ENCODE results near the gene PGLYRP3.
"Not testable (repeated sequence)": the region's sequence is repeated elsewhere in the genome, so short reads cannot be mapped to it uniquely, and the experiment has no call there.

Gene PGLYRP3

DNA sequence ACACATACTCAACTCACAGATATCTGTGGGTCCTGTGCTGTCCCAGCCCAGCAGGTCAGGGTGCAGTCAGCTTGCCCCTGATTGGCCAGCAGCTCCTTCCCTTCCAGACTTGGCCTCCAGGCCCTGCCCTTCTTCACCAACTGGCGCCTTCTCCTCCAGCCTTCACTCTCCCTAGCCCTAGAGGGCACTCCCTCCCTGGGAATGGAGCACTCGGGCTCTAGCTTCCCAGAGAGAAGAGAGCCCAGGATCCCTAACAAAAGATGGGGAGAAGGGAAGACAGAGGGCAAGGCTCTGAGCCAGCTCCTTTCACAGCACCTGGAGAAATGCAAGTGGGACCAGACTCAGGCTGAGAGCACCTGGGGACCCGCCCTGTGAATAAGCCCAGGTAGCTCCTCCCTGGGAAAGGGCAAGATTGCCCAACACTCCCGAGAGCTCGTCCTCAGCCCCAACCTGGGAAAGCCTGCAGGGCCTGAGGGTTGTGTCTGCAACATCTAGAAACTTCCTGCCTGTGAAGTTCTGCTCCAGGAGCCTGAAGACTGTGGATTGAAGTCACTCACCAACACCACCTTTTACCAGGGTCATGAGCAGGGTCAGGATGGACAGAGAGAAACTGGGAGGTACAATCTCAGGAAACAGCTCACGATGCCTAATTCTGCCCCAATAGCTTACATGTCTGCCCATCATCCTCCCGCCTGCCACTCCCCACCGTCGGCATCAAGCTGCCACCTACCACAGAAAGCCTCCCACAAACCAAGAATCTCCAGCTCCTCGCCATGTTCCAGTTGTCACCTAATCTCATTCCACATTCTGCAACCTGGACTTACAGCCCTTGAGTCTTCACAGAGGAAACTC, 36.0 kb upstream of the PGLYRP3 start, which contains the start of gene PGLYRP4:
Gene PGLYRP4, minus strand, starts transcription at position 331 of the 852 bp plus-strand sequence. CDS start 909 bp downstream, outside the sequence.
- no peak for FAIRE-seq

DNA sequence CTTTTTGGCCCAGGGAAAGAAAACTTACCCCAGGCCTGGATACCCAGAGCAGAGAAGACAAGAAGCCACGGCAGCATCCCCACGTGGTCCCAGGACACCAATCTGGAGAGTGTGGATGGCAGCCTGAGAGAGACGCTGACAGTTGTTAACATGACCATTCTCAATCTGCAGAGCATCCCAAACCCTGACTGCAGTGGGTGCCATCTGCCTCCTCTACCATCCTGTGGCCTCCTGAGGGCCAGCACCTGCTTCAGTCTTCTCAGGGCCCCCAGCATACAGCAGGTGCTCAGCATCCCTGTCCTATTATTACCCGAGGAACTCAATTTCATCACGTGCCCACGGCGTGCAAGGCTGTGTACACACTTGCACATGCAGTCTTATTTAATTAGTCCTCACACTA, 35.1 kb upstream of the PGLYRP3 start:
- no peak for FAIRE-seq

DNA sequence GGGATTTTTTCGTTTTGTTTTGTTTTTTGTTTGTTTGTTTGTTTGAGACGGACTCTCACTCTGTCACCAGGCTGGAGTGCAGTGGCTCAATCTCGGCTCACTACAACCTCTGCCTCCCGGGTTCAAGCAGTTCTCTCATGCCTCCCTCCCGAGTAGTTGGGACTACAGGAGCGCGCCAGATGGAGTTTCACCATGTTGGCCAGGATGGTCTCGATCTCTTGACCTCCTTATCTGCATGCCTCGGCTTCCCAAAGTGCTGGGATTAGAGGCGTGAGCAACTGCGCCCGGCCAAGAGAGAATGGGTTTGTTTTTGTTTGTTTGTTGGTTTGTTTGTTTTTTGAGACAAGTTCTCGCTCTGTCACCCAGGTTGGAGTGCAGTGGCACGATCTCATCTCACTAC, 34.3 kb upstream of the PGLYRP3 start:
- FAIRE-seq = not testable (repeated sequence)

DNA sequence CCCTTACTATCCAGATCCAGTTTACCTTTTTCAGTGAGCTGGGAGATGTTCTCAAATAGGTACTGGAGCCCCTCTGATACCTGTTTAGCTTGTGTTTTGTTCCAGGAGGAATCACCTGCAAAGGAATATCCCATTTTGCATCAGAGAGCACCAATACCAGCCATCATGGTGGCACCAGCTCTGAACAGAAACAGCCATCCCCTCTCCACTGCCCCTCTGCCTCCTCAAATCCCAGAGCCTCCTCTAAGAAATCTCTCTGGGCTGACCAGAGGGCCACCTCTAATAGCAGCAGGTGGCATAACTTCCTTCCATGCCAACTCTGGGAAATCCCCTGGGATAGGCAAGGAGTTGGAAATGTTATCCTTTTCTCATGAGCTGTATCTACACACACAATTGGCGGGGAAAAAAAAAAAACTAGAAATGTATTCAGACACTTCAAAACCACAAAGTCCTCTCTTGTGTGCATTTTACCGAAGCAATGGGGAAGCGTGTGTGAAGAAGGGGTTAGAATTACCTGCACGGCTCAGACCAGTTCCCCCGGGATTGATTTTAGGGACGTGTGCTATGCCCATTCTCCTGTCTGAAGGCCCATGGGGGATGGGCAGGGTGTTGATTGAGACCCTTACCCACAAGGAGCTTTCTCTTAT, 33.4 kb upstream of the PGLYRP3 start:
- FAIRE-seq = no peak

DNA sequence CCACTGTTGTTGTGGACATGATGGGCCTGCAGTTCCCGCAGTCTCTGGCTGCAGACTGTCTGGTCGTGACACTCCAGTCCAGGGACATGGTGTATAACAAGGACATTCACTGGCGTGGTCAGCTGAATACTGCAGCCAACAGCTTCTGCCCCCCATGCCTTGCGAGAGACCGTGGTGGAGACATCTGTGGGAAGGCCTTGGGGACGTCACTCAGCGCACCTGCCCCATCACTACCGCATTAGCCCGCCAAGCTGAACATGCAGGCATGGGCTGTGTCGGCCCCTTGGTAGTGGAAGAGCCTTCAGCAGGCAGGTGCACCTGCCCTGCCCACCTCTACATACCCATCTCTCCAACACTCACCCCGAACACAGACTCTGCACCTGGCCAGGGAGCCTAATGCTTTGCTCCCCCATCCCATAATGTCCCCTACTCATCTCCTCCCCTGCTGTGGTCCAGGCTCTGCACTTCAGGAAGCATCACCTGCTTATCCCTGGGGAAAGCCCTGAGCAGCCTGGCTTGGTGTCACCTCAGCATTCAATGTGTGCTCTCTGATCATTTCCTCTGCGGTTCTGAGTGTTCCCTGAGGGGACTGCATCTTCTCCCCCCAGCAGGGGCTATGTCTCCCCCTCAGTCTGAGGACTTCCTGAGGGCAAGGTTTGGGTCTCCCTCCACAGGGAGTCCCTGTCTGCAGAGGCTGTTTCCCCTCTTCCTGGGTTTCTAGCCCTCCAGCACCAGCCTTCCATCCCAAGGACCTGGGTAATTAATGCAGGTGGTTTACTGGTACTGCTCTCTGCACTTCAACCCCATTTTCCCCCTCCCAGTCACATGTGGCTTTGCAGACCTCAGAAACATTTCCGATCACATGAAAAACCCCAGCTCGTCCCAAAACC, 32.7 kb upstream of the PGLYRP3 start:
- FAIRE-seq = no peak

DNA sequence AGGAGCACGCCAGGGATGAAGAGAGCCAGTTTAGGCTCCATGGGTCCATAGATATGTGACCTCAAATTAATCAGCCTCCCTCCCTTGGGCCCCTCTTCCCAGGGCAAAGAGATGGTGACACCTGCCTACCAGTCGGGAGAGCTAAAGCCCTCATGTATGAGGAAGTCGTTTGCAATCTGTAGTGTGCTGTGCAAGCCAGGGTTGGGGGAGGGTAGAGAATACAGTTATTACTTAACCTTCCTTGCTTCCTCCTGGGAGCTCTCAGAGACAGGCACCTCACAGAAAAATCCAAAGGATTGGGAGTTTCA, 31.9 kb upstream of the PGLYRP3 start:
- FAIRE-seq = no peak

DNA sequence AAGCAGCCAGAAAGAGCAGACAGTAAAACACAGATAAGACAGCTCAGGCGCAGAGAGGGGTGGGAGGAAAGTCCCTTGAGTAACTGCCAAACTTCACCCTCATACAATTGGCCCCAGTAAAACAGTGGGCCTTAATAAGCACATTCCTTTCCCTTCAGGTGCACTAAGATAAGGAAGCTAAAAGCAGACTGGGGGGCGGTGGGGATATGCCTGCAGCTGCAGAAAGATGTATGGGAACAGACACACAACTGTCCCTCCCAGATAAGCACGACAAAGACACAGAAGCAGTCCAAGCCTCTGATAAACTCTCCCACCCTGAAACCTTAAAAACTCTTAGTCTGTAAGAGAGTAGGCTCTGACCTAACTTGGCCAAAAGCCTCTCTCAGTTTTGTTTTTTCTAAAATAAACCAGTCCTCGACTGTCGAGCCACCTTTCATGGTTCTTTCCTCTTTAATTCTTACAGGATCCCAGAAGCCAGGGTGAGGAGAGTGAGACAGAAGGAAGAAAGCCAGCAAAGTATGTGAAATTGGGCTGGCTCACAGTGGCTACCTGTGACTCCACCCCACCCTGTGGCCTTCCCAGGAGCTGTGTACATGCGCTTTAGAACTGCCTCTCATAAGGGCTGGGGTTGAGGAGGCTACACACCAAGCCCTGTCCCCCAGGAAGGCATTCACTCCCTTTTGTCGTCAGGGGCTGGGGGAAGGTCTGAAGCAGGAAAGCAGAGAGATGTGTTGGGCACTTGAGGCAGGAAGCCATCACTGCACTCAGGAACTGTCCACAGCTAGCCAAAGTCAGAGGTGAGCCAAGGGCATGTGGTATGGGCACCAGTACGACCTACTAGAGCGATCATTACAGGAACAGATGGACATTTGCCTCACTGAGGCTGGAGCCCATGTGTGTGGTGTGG, 31.3 kb upstream of the PGLYRP3 start:
- no peak for FAIRE-seq

DNA sequence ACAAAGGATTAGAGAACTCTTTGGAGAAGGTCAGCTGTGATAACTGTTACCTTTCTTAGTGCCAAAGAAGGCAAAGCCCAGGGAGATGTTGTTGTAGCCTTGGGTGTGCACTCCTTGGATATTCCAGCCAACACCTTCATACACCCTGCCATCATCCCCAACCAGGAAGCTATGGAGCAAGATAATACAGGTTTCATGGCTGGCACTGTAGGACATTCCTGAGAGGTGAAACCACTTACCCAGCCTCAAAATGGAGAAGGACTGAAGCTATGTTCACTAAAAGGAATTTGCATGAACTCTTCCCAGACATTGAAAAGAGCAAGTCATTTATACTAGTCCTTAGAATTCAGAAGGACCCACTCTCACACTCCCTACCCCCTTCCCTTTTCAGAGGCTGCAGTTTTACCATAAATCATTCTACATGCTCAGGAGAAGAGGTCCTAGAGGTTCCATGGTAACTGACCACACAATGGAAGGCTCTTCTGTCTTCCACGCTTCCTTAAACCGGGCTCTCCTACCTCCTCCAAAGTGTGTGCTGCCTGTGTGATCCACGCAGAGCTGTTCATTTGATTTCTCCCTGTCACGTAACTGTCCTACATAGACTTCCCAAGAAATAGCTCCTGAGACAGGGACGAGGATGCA, 30.4 kb upstream of the PGLYRP3 start:
- FAIRE-seq = no peak

DNA sequence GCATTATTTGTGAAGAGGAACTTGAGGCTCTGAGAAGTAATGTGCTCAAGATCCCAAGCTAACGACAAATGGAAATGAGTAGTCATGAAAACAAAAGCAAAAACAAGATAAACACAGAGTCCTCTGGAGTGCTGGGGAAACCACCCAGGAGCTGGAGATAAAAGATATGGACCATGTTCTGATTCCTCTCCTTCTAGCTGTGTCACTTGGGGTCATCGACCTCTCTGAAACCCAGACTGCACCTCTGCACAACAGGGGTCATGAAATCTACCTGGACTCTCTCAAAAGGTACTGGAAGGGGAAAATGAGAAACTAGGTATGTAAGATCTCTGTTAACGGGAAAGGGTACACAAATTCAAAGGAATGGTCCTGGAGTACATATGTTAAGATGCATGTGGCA, 29.4 kb upstream of the PGLYRP3 start:
- FAIRE-seq = no peak

DNA sequence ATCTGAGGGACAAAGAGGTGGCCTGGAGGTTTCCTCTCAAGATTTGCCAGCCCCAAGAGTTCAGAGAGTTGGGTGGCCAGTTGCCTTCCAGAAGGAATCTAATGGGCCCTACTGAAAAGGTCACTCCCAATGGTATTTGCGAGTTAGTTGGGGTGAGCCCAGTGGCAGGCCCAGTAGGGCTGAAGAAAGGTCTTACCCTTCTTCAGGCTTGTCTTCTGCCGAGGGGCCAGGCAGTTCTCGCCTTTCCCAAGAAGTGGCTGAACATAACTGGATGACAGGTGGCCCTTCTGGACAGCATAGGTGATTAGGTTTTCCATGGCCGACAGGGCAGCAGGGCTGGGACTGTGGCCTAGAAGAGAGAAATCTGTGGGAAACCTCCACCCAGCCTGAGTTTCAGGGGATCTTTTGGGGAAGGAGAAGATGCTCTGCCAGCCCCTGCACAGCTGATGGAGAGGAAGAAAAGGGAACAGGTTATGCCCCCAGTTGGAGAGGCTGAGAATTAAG, 28.7 kb upstream of the PGLYRP3 start:
- FAIRE-seq = no peak

DNA sequence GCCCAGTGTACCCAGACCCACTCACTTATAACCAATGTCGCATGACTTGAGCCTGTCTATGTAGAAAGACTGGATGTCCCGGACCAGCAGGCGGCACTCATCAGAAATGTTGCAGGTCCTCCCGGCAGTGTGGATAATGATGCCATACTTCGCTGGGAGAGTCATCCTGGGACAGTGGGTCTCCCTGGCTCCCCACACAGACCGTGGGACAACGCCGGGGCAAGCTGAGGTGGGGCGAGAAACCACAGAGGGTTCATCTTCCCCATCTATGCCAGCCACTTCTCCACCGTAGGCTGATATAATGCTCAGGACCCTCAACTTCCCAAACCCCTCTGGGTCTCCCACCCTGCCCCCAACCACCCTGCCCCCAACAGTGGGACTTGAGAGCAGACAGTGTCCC, 27.6 kb upstream of the PGLYRP3 start:
- FAIRE-seq = no peak

DNA sequence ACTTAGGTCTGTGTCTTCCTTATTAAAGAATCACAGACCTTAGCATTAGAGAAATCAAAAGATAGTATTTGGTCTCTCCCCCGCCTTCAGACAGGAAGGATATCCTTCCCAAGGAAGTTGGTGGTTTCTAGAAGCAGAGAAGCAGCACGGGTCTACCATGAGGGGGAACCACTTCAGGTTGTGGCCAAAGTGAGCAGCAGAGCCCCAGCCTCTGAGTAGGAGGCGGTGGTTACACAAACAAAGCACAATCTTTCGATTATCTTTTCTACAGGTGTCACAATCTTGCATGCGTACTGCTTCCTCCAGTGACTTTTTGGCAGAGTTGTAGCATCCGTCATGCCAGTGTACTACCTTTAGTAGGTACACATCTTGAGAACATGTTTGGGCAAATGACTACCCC, 27.1 kb upstream of the PGLYRP3 start:
- FAIRE-seq = no peak

DNA sequence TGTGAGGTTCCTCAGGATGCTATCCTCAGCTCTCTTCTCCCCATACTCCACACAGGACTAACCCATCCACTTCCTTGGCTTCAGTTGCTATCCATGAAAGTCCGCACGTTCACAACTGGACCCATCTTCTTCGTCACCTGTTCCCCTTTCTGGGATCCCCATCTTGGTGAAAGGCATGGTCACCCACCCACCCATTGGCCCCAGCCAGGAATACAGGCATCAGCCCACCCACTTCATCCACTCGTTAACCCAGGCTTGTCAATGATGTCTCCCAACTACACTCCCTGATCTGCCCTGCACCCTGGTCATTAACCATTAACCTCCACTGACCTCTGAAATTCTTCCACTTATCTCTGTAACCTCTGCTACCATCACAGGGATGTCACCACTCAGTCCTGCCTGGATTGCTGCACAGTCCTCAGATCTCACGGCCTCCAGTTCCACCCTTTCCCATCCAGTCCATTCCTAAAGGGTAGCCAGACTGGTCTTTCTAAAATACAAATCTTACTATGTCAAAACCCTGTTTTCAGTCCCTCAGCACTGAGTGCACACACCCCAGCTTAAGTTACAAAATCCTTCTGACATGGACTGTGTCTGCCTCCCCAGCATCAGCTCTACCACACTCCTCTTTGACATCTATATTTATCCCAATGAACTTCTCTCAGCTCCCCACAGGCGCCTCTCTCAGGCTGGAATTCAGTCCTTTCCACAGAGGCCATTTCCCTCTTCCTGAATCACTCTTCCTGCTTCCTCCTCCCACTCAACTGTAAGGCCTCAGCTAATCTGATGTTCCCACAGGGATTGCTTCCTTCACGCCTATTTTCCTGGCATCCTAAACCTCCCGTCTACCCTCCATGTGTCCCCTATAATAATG, 25.5 kb upstream of the PGLYRP3 start:
- FAIRE-seq = no peak

DNA sequence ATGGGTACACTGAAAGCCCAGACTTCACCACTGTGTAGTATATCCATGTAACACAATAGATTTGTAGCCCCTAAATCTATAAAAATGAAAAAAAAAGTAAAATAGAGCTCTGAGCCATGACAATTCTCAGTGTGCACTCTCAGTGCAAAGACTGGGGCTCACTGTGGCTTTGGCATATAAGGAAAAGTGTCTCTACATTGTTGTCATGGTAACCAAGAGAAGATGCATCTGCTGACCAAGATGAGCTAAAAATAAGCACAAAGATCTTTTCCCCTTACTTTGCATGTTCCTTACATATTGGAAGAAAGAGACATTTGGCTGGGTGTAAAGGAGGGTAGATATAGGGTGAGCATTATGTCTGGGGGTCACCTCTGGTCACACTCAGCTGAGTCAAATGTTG, 23.9 kb upstream of the PGLYRP3 start:
- no peak for FAIRE-seq

DNA sequence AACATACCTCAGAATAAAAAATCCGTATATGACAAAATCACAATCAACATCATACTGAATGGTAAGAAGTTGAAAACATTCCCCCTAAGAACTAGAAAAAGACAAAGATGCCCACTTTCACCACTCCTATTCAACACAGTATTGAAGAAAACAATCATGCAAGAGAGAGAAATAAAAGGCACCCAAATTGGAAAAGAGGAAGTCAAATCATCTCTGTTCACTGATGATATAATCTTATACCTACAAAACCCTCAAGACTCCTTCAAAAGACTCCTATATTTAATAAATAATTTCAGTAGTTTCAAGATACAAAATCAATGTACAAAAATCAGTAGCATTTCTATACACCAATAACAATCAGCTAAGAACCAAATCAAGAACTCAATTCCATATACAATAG, 21.1 kb upstream of the PGLYRP3 start:
- no peak for FAIRE-seq

DNA sequence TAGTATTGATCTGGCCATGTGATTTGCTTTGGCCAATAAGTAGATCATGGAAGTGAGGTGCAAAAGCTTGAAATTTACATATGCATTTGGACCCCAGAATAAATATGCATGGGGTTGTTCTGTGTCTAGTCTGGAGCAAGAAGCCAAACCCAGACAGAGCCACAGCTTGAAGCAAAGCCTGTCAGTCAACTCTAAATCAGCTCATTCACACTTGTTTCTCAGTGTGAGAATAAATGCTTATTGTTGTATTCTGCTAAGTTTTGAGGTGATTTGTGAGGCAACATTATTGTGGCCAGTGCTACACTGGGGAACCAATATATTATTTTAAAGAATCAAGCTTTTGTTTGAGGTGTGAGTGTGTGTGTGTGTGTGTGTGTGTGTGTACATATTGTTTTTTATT, 12.2 kb upstream of the PGLYRP3 start:
- FAIRE-seq = no peak

DNA sequence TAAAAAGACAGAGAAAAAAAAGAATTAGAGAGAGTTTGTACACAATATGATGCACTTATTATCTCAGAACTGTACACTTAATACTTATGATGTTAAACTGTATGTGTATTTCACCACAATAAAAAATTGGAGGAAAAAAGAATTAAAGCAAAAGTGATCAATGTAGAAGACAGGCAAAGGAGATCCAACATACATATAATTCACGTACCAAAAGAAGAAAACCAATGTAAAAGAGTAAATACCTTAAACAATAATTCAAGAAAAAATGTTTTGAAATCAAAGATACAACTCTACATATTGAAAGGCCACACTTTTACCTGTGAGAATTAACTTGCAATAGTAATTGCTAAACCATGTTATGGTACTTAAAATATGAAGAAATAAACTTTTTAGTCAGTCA, 9.8 kb upstream of the PGLYRP3 start:
- no peak for FAIRE-seq

DNA sequence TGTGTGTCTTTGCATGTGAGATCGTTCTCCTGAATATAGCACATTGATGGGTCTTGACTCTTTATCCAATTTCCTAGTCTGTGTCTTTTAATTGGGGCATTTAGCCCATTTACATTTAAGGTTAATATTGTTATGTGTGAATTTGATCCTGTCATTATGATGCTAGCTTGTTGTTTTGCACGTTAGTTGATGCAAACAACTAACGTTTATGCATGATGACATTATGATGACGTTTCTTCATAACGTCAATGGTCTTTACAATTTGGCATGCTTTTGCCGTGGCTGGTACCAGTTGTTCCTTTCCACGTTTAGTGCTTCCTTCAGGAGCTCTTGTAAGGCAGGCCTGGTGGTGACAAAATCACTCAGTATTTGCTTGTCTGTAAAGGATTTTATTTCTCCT, 5.4 kb upstream of the PGLYRP3 start:
- FAIRE-seq = not testable (repeated sequence)

DNA sequence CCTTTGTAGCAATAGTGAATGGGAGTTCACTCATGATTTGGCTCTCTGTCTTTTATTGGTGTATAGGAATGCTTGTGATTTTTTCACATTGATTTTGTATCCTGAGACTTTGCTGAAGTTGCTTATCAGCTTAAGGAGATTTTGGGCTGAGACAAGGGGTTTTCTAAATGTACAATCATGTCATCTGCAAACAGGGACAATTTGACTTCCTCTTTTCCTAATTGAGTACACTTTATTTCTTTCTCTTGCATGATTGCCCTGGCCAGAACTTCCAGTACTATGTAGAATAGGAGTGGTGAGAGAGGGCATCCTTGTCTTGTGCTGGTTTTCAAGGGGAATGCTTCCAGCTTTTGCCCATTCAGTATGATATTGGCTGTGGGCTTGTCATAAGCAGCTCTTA, 3.3 kb upstream of the PGLYRP3 start:
- not testable (repeated sequence) for FAIRE-seq

DNA sequence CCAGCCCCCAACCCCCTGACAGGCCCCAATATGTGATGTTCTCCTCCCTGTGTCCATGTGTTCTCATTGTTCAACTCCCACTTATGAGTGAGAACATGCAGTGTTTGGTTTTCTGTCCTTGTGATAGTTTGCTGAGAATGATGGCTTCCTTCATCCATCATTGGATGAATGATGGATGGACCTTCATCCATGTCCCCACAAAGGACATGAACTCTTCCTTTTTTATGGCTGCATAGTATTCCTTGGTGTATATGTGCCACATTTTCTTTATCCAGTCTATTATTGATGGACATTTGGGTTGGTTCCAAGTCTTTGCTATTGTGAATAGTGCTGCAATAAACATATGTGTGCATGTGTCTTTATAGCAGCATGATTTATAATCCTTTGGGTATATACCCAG, 1.6 kb upstream of the PGLYRP3 start:
- FAIRE-seq = not testable (repeated sequence)

DNA sequence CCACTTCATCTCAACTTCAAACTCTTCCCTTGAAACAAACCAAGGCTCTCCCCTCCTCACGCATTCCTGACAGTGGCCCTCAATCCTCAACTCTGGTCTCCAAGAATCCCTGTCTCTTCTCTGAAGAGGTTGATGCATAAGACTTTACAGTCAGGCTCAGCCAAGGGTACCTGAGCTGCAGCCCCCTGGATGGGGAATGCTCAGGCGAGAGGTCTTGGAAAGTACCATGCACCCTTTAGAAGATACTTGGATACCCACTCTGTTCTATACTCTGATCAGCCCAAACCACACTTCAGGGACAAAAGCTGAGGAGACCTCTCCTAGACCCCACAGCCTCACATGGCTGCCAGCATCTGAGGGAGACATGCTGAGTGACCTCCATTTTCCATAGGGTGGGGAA, 536 bp upstream of the PGLYRP3 start:
- no peak for FAIRE-seq
